Measurements from ENCODE around the gene CADPS2.

Gene CADPS2

DNA sequence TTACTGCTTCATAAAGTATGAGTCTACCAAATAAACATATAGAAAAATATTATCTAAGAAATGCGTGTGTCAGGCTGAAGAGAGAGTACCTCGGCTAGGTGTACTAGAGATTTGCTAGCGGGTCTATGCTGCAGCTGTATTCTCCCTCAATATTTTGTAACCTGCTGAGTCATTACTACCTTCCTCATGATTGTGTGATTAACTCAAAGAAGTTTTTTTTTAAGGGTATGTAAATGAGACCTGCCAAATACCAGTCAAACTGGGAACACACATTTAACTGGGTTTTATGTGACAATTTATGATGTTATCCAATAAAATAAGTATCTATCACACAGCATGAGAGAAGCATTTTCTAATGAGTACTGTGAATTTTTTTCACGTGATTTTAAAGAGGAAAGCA lies 367.8 kb downstream of the CADPS2 start:
- Histone ChIP-seq H3K9me3 (ENCODE audit: insufficient read depth, low read length) (no peaks in the 10 kb centered on the region), H3K36me3 (ENCODE audit: low read length) (no peaks in the 10 kb centered on the region), H3K9ac (ENCODE audit: low read length) (no peak overlapping the region), H3K27ac (ENCODE audit: low read depth, low read length) (no peak overlapping the region), H3K4me2 (ENCODE audit: low read depth, low read length, poor library complexity, severe bottlenecking) (no peak overlapping the region), H3K4me3 (ENCODE audit: insufficient read depth, low read length, poor library complexity, severe bottlenecking) (no peak overlapping the region), H4K20me1 (ENCODE audit: low read depth, low read length) (0 out of 2 replicates have a peak, but pooled peaks cover 2% of the 10 kb centered on the region), H2AFZ (ENCODE audit: low read depth, low read length, severe bottlenecking) (no peak overlapping the region), H3K27me3 (ENCODE audit: low read length) (no peaks in the 10 kb centered on the region), H3K79me2 (ENCODE audit: insufficient read depth, low read length) (no peaks in the 10 kb centered on the region), H3F3A (ENCODE audit: insufficient read depth) (no peaks in the 10 kb centered on the region), H3K9me2 (replicated peaks; ENCODE audit: insufficient read depth, low read length) (no peaks in the 10 kb centered on the region)
- TF ChIP-seq EZH2phosphoT487 (conservative IDR thresholded peaks at IDR 0.05; ENCODE audit: low read length) (no peak), CTCF (IDR thresholded peaks at IDR 0.05; ENCODE audit: insufficient read depth, low read length, poor library complexity, severe bottlenecking) (no peak)

DNA sequence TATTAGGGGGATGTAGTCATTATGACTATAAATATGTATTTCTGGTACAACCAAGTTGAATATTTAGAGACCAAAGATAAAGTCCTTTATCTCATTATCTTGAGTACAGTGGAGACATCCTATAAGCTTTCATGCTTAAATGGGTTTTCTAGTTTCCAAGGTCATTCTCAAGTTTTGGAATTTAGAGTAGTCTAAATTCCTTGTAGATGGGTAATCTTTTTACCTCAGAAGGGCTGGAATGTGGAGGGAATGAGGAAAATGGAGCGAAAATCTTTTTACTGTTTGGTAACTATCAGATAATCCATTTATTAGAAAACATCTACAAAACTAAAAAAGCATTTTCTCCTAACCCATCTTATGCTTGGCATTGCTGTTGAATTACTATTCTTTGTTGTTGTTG lies 368.7 kb downstream of the CADPS2 start:
- no peak for TF ChIP-seq EZH2phosphoT487 (conservative IDR thresholded peaks at IDR 0.05; ENCODE audit: low read length)
- TF ChIP-seq CTCF (IDR thresholded peaks at IDR 0.05; ENCODE audit: insufficient read depth, low read length, poor library complexity, severe bottlenecking) = no peak

GRCh38 chr7:122515404-122515803 lies 370.9 kb downstream of the CADPS2 start:
- no peaks in the 10 kb centered on the region for H3K9me2 ChIP-seq (replicated peaks; ENCODE audit: insufficient read depth, low read length)
- H3K4me3 ChIP-seq (ENCODE audit: insufficient read depth, low read length, poor library complexity, severe bottlenecking) = no peak overlapping the region
- no peak overlapping the region for H3K9ac ChIP-seq (ENCODE audit: low read length)
- no peak overlapping the region for H2AFZ ChIP-seq (ENCODE audit: low read depth, low read length, severe bottlenecking)
- H3K27ac ChIP-seq (ENCODE audit: low read depth, low read length) = no peak overlapping the region
- 0 out of 2 replicates have a peak, but pooled peaks cover 2% of the 10 kb centered on the region for H4K20me1 ChIP-seq (ENCODE audit: low read depth, low read length)
- no peaks in the 10 kb centered on the region for H3K27me3 ChIP-seq (ENCODE audit: low read length)
- no peaks in the 10 kb centered on the region for H3K79me2 ChIP-seq (ENCODE audit: insufficient read depth, low read length)
- H3K9me3 ChIP-seq (ENCODE audit: insufficient read depth, low read length) = no peaks in the 10 kb centered on the region
- TF ChIP-seq EZH2phosphoT487 (conservative IDR thresholded peaks at IDR 0.05; ENCODE audit: low read length) (no peak), CTCF (IDR thresholded peaks at IDR 0.05; ENCODE audit: insufficient read depth, low read length, poor library complexity, severe bottlenecking) (no peak)
- no peak overlapping the region for H3K4me2 ChIP-seq (ENCODE audit: low read depth, low read length, poor library complexity, severe bottlenecking)
- no peaks in the 10 kb centered on the region for H3F3A ChIP-seq (ENCODE audit: insufficient read depth)
- no peaks in the 10 kb centered on the region for H3K36me3 ChIP-seq (ENCODE audit: low read length)

More for the DNA sequence above, 368.7 kb downstream of the CADPS2 start:
- Histone ChIP-seq H3K27ac (ENCODE audit: low read depth, low read length) (no peak overlapping the region), H2AFZ (ENCODE audit: low read depth, low read length, severe bottlenecking) (no peak overlapping the region), H3K4me3 (ENCODE audit: insufficient read depth, low read length, poor library complexity, severe bottlenecking) (no peak overlapping the region), H3K9me3 (ENCODE audit: insufficient read depth, low read length) (no peaks in the 10 kb centered on the region), H4K20me1 (ENCODE audit: low read depth, low read length) (0 out of 2 replicates have a peak, but pooled peaks cover 2% of the 10 kb centered on the region), H3K79me2 (ENCODE audit: insufficient read depth, low read length) (no peaks in the 10 kb centered on the region), H3K4me2 (ENCODE audit: low read depth, low read length, poor library complexity, severe bottlenecking) (no peak overlapping the region), H3K36me3 (ENCODE audit: low read length) (no peaks in the 10 kb centered on the region), H3F3A (ENCODE audit: insufficient read depth) (no peaks in the 10 kb centered on the region), H3K9me2 (replicated peaks; ENCODE audit: insufficient read depth, low read length) (no peaks in the 10 kb centered on the region), H3K9ac (ENCODE audit: low read length) (no peak overlapping the region), H3K27me3 (ENCODE audit: low read length) (no peaks in the 10 kb centered on the region)
